Breast epithelium (tissue), 3 donors: ENCODE results near the gene SPATA1.

Experiments used
- CTCF ChIP-seq, 3 donors: fragments of 450-650 bp; IDR thresholded peaks; one replicate each; pipeline ENCODE4 v1.5.1; 2016 to 2017; ENCODE audit warnings: antibody characterized with exemption in 3 of 3, mild to moderate bottlenecking in 3 of 3, moderate library complexity in 3 of 3
- POLR2A ChIP-seq: fragments of 450-650 bp; IDR thresholded peaks from one replicate; pipeline ENCODE4 v1.6.1; 2016; ENCODE audit warnings: antibody characterized with exemption, mild to moderate bottlenecking, moderate library complexity

GRCh38 chr1:84493747-84494146 lies 12.4 kb upstream of the SPATA1 start:
- TF ChIP-seq CTCF (IDR thresholded peaks at IDR 0.05): no peak
- no peak for TF ChIP-seq POLR2A
